ENCODE results near the gene CORIN.

CORIN gene

GRCh38 chr4:47848041-47848440, 10.2 kb upstream of the CORIN start:
- no peak for DNase-seq (ENCODE audit: extremely low read depth, low read depth)
- TF ChIP-seq CTCF (IDR thresholded peaks at IDR 0.05; ENCODE audit: low read depth, low read length): no peak

GRCh38 chr4:47842985-47843384, 5.1 kb upstream of the CORIN start:
- no peak for DNase-seq (ENCODE audit: extremely low read depth, low read depth)
- TF ChIP-seq CTCF (IDR thresholded peaks at IDR 0.05; ENCODE audit: low read depth, low read length): no peak

GRCh38 chr4:47840291-47840690, 2.4 kb upstream of the CORIN start:
- no peak for DNase-seq (ENCODE audit: extremely low read depth, low read depth)
- no peak for TF ChIP-seq CTCF (IDR thresholded peaks at IDR 0.05; ENCODE audit: low read depth, low read length)

- DNase-seq (ENCODE audit: extremely low read depth, low read depth): no peak
Observed at GRCh38 chr4:47839259-47839658, 1.4 kb upstream of the CORIN start.

GRCh38 chr4:47838445-47838844, 578 bp upstream of the CORIN start:
- DNase-seq (ENCODE audit: extremely low read depth, low read depth): no peak
- TF ChIP-seq CTCF (IDR thresholded peaks at IDR 0.05; ENCODE audit: low read depth, low read length): no peak

More at GRCh38 chr4:47839259-47839658, 1.4 kb upstream of the CORIN start:
- peak; percentile 30 for TF ChIP-seq CTCF (IDR thresholded peaks at IDR 0.05; ENCODE audit: low read depth, low read length)

GRCh38 chr4:47837094-47837907, 566 bp downstream of the CORIN start:
- DNase-seq (ENCODE audit: extremely low read depth, low read depth): no peak
- no peak; the same call in 1 of the 2 replicates for TF ChIP-seq CTCF (IDR thresholded peaks at IDR 0.05; ENCODE audit: low read depth, low read length)

- peak; percentile 79 for TF ChIP-seq CTCF (IDR thresholded peaks at IDR 0.05; ENCODE audit: low read depth, low read length)
- DNase-seq (ENCODE audit: extremely low read depth, low read depth): peak; percentile 36
Observed at GRCh38 chr4:47836641-47837093, 1.2 kb downstream of the CORIN start.
